Fibroblast of lung (primary cell): ENCODE results near the gene ZBTB49. TPM values are rescaled to one million over a fixed set of nuclear protein-coding genes. Genes with fewer than 3 reads are reported as not detected.

Experiments used
- DNase-seq, 2 donors: peaks; one replicate each; pipeline versions ENCODE4 v3.0.0 to v3.0.0-alpha.2; 2010; ENCODE audit warnings: low read depth in 2 of 2
- H2AFZ ChIP-seq: 2 replicates; pipeline ENCODE4 v1.5.1; 2012; ENCODE audit warnings: low read length, control low read depth, inconsistent platforms
- H3K27ac ChIP-seq: 2 replicates; pipeline ENCODE4 v1.5.1; 2011; ENCODE audit warnings: low read length, control low read depth; ENCODE audit not compliant: insufficient read depth
- H3K27me3 ChIP-seq: 2 replicates; pipeline ENCODE4 v1.5.1; 2011; ENCODE audit warnings: mild to moderate bottlenecking, low read length; ENCODE audit not compliant: control insufficient read depth, insufficient read depth
- H3K36me3 ChIP-seq: 2 replicates; pipeline ENCODE4 v1.5.1; 2011; ENCODE audit warnings: low read length; ENCODE audit not compliant: control insufficient read depth, insufficient read depth
- H3K4me1 ChIP-seq: 2 replicates; pipeline ENCODE4 v1.5.1; 2011; ENCODE audit warnings: low read length; ENCODE audit not compliant: control insufficient read depth, insufficient read depth; ENCODE audit errors: extremely low read depth
- H3K4me2 ChIP-seq: 2 replicates; pipeline ENCODE4 v1.5.1; 2011; ENCODE audit warnings: low read length, control low read depth; ENCODE audit not compliant: insufficient read depth; ENCODE audit errors: extremely low read depth
- H3K4me3 ChIP-seq, 4 experiments: fragments of 200-600 bp in 1 of 4; sonication (generic) in 1 of 4; replicated peaks in 1 of 4; 2 replicates each; pipeline ENCODE4 v1.5.1; 2011 to 2016; ENCODE audit warnings: low read length in 4 of 4, low read depth in 3 of 4, mild to moderate bottlenecking in 3 of 4, control low read depth in 2 of 4, inconsistent platforms in 1 of 4, mixed read lengths in 1 of 4; ENCODE audit not compliant: insufficient read depth in 1 of 4; ENCODE audit errors: control extremely low read depth in 1 of 4
- H3K79me2 ChIP-seq: 2 replicates; pipeline ENCODE4 v1.5.1; 2012; ENCODE audit warnings: mild to moderate bottlenecking, low read length, inconsistent platforms; ENCODE audit not compliant: control insufficient read depth, insufficient read depth
- H3K9ac ChIP-seq: 2 replicates; pipeline ENCODE4 v1.5.1; 2011; ENCODE audit warnings: mild to moderate bottlenecking, low read length, control low read depth; ENCODE audit not compliant: insufficient read depth
- H3K9me3 ChIP-seq: 2 replicates; pipeline ENCODE4 v1.5.1; 2012; ENCODE audit warnings: low read depth, low read length; ENCODE audit not compliant: control insufficient read depth, insufficient read depth
- H4K20me1 ChIP-seq: 2 replicates; pipeline ENCODE4 v1.5.1; 2011; ENCODE audit warnings: low read length; ENCODE audit not compliant: control insufficient read depth, insufficient read depth; ENCODE audit errors: extremely low read depth
- EZH2 ChIP-seq: IDR thresholded peaks from 2 replicates; pipeline ENCODE4 v1.5.1; 2012; ENCODE audit warnings: low read length, control low read depth, mild to moderate bottlenecking; ENCODE audit errors: missing control alignments
- polyA plus RNA-seq, 2 donors: library from polyadenylated mRNA; depleted of rRNA in 1 of 2; stranded (reverse) in 1 of 2; unstranded in 1 of 2; fragments of >200 nt; gene quantifications; 2 replicates each; pipeline ENCODE4 v1.2.1, GENCODE V29; 2011 to 2012; ENCODE audit warnings: missing spikeins in 1 of 2
- total RNA-seq: library from RNA; depleted of rRNA; stranded (reverse); fragments of >200 nt; gene quantifications from 2 replicates; pipeline ENCODE4 v1.2.1, GENCODE V29; 2014
- TF ChIP-seq, protein P1 (sequence below), 2 donors: IDR thresholded peaks in 1 of 2; conservative IDR thresholded peaks in 1 of 2; 1 replicate in 1 of 2; 2 replicates in 1 of 2; pipeline ENCODE4 v1.5.1; 2011 to 2012; ENCODE audit warnings: low read length in 2 of 2, control low read depth in 1 of 2, inconsistent platforms in 1 of 2, low read depth in 1 of 2, mild to moderate bottlenecking in 1 of 2

The ZBTB49 gene
- total and polyA plus RNA-seq, 2 donors (not counting 1 experiment from before 2014, with no cell fraction given), result 2.8 to 3.5 TPM

DNA sequence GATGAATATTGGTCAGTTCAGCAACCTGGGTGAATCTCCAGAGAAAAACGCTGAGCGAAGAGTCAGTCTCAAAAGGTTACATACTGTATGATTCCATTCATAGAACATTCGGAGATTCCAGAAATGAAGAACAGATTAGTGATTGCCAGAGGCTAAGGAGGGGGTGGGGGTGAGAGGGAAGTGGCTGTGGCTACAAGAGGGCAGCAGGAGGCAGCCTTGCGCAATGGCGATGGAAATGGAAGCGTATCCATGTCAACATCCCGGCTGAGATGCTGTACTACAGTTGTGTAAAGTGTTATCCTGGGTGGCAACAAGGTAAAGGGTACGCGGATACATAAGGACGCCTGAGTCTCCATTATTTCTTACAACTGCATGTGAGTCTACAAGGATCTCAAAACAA, 18.1 kb upstream of the ZBTB49 start:
- Histone ChIP-seq H3K4me2 (no peak overlapping the region), H3K36me3 (peaks cover 5% of the 10 kb centered on the region), H4K20me1 (no peaks in the 10 kb centered on the region), H2AFZ (no peak overlapping the region), H3K9me3 (no peaks in the 10 kb centered on the region), H3K4me1 (no peaks in the 10 kb centered on the region), H3K4me3 (no peak overlapping the region), H3K9ac (no peak overlapping the region), H3K27me3 (no peaks in the 10 kb centered on the region), H3K79me2 (no peaks in the 10 kb centered on the region), H3K27ac (no peak overlapping the region)
- TF ChIP-seq, protein P1, sequence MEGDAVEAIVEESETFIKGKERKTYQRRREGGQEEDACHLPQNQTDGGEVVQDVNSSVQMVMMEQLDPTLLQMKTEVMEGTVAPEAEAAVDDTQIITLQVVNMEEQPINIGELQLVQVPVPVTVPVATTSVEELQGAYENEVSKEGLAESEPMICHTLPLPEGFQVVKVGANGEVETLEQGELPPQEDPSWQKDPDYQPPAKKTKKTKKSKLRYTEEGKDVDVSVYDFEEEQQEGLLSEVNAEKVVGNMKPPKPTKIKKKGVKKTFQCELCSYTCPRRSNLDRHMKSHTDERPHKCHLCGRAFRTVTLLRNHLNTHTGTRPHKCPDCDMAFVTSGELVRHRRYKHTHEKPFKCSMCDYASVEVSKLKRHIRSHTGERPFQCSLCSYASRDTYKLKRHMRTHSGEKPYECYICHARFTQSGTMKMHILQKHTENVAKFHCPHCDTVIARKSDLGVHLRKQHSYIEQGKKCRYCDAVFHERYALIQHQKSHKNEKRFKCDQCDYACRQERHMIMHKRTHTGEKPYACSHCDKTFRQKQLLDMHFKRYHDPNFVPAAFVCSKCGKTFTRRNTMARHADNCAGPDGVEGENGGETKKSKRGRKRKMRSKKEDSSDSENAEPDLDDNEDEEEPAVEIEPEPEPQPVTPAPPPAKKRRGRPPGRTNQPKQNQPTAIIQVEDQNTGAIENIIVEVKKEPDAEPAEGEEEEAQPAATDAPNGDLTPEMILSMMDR (conservative IDR thresholded peaks at IDR 0.05 in 1 of 2, IDR thresholded peaks at IDR 0.05 in 1 of 2; ENCODE audit: low read depth in 1 of 2, low read length in 2 of 2), result no peak
- no peak for TF ChIP-seq EZH2
- DNase-seq, result no peak

DNA sequence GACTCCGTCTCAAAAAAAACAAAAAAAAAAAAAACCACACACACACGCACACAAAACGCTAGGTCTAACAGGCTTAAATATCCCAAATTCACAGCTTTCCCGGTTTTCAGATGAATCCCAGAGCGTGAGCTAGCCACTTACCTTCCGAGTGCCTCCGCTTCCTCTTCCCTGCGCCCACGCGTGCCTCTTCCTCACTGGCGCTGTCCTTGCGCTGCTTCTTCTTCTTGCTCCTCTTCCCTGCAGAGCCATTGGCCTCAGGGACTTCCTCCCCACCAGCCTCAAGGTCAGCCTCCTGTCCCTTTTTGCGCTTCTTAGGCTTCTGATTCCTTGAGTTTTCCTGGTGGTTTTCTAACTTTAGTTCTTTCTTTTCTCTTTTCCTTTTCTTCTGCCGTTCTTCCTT, 15.8 kb upstream of the ZBTB49 start:
- Histone ChIP-seq H3K27me3 (no peaks in the 10 kb centered on the region), H3K9ac (no peak overlapping the region), H3K79me2 (no peaks in the 10 kb centered on the region), H3K4me1 (no peaks in the 10 kb centered on the region), H3K4me2 (no peak overlapping the region), H4K20me1 (no peaks in the 10 kb centered on the region), H3K27ac (no peak overlapping the region), H3K36me3 (peaks cover 5% of the 10 kb centered on the region), H3K9me3 (no peaks in the 10 kb centered on the region), H2AFZ (no peak overlapping the region), H3K4me3 (no peak overlapping the region)
- TF ChIP-seq, protein P1 (conservative IDR thresholded peaks at IDR 0.05 in 1 of 2, IDR thresholded peaks at IDR 0.05 in 1 of 2; ENCODE audit: low read depth in 1 of 2, low read length in 2 of 2), result no peak
- no peak for TF ChIP-seq EZH2
- no peak for DNase-seq

DNA sequence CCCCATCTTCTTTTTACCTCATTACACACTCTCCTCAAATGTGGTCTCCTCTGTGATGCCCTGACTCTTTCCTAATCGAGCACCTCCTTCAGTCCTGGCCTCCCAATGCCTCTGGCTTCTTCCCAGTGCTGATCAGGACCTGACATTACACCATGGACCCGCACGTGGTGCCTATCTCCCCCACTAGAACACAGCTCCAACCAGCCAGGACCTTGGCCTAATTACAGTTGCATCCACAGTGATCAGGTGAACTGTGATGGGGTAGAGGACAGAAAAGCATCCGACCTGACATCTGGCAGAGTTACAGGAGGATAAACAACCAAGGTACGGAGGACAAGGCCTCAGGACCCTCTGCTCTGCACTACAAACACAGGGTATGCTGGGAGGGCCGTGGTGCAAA, 12.5 kb upstream of the ZBTB49 start:
- Histone ChIP-seq H2AFZ (no peak overlapping the region), H3K4me2 (no peak overlapping the region), H3K9me3 (no peaks in the 10 kb centered on the region), H3K4me1 (no peaks in the 10 kb centered on the region), H3K27ac (no peak overlapping the region), H3K36me3 (peaks cover 12% of the 10 kb centered on the region), H3K4me3 (no peak overlapping the region), H3K79me2 (no peaks in the 10 kb centered on the region), H3K9ac (no peak overlapping the region), H4K20me1 (no peaks in the 10 kb centered on the region), H3K27me3 (no peaks in the 10 kb centered on the region)
- DNase-seq, result no peak
- TF ChIP-seq EZH2, result no peak
- TF ChIP-seq, protein P1 (conservative IDR thresholded peaks at IDR 0.05 in 1 of 2, IDR thresholded peaks at IDR 0.05 in 1 of 2; ENCODE audit: low read depth in 1 of 2, low read length in 2 of 2), result no peak
